ENCODE results near the gene LENG1.
"Not testable (repeated sequence)": the region's sequence is repeated elsewhere in the genome, so short reads cannot be mapped to it uniquely, and the experiment has no call there.

DNA sequence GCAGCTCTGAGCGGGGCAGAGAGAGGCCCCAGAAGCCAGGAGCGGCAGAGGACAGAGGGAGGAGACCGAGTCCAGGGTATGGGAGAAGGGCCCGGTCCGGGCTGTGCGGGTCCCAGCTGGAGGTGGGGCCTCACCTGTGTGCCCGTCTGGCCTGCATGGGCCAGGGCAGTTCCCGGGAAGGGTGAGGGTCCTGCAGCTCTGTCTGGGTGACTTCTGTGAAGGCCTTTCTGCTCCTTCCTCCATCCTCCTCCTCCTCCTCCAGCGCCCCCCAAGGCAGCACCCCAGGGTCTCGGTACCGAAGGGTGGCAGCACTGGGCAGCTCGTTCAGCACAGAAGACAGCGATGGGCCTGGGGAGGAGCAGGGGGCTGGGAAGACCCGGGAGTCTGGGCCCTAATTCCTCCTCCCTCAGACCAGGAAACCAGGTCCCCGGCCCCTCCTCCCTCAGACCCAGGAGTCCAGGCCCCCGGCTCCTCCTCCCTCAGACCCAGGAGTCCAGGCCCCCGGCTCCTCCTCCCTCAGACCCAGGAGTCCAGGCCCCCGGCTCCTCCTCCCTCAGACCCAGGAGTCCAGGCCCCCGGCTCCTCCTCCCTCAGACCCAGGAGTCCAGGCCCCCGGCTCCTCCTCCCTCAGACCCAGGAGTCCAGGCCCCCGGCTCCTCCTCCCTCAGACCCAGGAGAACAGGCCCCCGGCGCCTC is 12.4 kb upstream of the LENG1 start:
- not testable (repeated sequence) for TF ChIP-seq POLR2A, CTCF (IDR thresholded peaks at IDR 0.05)
